DLD1 (cell line): ENCODE data around the gene TMEM178B.

Experiments
- in situ Hi-C: cut with HindIII; loops from 2 replicates; pipeline ENCODE4 v1.10.0; 2017; ENCODE audit warnings: low sequenced_read_pairs

TMEM178B gene

GRCh38 chr7:141415999-141416398, 342.1 kb downstream of the TMEM178B start:
- in situ Hi-C loops = no loop called here

- in situ Hi-C loops = no loop called here
These were observed 342.9 kb downstream of the TMEM178B start for GRCh38 chr7:141416650-141417270.

GRCh38 chr7:141417506-141417905, 343.6 kb downstream of the TMEM178B start:
- in situ Hi-C loops = no loop called here

GRCh38 chr7:141418066-141418465, 344.2 kb downstream of the TMEM178B start:
- in situ Hi-C loops = no loop called here

GRCh38 chr7:141421306-141421705, 347.4 kb downstream of the TMEM178B start:
- in situ Hi-C loops = no loop called here

GRCh38 chr7:141427134-141427533, 353.3 kb downstream of the TMEM178B start:
- in situ Hi-C loops = no loop called here

- in situ Hi-C loops = no loop called here
These were observed 356.7 kb downstream of the TMEM178B start for GRCh38 chr7:141430455-141431139.

GRCh38 chr7:141431140-141431479, 357.2 kb downstream of the TMEM178B start:
- in situ Hi-C loops = no loop called here

- in situ Hi-C loops = no loop called here
These were observed 357.8 kb downstream of the TMEM178B start for GRCh38 chr7:141431711-141432110.

- in situ Hi-C loops = no loop called here
These were observed 359.8 kb downstream of the TMEM178B start for GRCh38 chr7:141433698-141434097.

- in situ Hi-C loops = no loop called here
These were observed 362.3 kb downstream of the TMEM178B start for GRCh38 chr7:141436139-141436538.

- in situ Hi-C loops = no loop called here
These were observed 362.8 kb downstream of the TMEM178B start for GRCh38 chr7:141436575-141437075.

GRCh38 chr7:141439164-141439563, 365.3 kb downstream of the TMEM178B start:
- in situ Hi-C loops = no loop called here

GRCh38 chr7:141439776-141440175, 365.9 kb downstream of the TMEM178B start:
- in situ Hi-C loops = no loop called here

GRCh38 chr7:141441837-141442627, 368.2 kb downstream of the TMEM178B start:
- in situ Hi-C loops = no loop called here

- in situ Hi-C loops = no loop called here
These were observed 368.9 kb downstream of the TMEM178B start for GRCh38 chr7:141442781-141443180.

GRCh38 chr7:141444961-141445360, 371.1 kb downstream of the TMEM178B start:
- in situ Hi-C loops = no loop called here

- in situ Hi-C loops = no loop called here
These were observed 377.4 kb downstream of the TMEM178B start for GRCh38 chr7:141451232-141451631.

- in situ Hi-C loops = no loop called here
These were observed 379.0 kb downstream of the TMEM178B start for GRCh38 chr7:141452911-141453310.

- in situ Hi-C loops = no loop called here
These were observed 380.5 kb downstream of the TMEM178B start for GRCh38 chr7:141454338-141454737.

GRCh38 chr7:141455723-141456122, 381.9 kb downstream of the TMEM178B start:
- in situ Hi-C loops = no loop called here

- in situ Hi-C loops = no loop called here
These were observed 382.4 kb downstream of the TMEM178B start for GRCh38 chr7:141456298-141456697.
